HUES6 (cell line): ENCODE results near the gene OSBP2.

Source experiments
- H3K27ac ChIP-seq: 2 replicates; pipeline ENCODE4 v1.7.0; 2013; ENCODE audit warnings: low read depth, mild to moderate bottlenecking, low read length, inconsistent platforms
- H3K27me3 ChIP-seq: 2 replicates; pipeline ENCODE4 v1.6.1; 2013; ENCODE audit warnings: low read length; ENCODE audit not compliant: control insufficient read depth, insufficient read depth
- H3K36me3 ChIP-seq: 2 replicates; pipeline ENCODE4 v1.6.1; 2013; ENCODE audit warnings: low read length; ENCODE audit not compliant: control insufficient read depth, insufficient read depth
- H3K4me1 ChIP-seq: 2 replicates; pipeline ENCODE4 v1.6.1; 2013; ENCODE audit warnings: low read length; ENCODE audit not compliant: control insufficient read depth, insufficient read depth
- H3K4me3 ChIP-seq: 2 replicates; pipeline ENCODE4 v1.5.1; 2013; ENCODE audit warnings: low read depth, low read length
- H3K9ac ChIP-seq: one replicate; pipeline ENCODE4 v1.6.1; 2013; ENCODE audit warnings: mild to moderate bottlenecking, low read length
- H3K9me3 ChIP-seq: 2 replicates; pipeline ENCODE4 v1.6.1; 2013; ENCODE audit warnings: low read depth, low read length; ENCODE audit not compliant: control insufficient read depth, insufficient read depth

Gene OSBP2

DNA sequence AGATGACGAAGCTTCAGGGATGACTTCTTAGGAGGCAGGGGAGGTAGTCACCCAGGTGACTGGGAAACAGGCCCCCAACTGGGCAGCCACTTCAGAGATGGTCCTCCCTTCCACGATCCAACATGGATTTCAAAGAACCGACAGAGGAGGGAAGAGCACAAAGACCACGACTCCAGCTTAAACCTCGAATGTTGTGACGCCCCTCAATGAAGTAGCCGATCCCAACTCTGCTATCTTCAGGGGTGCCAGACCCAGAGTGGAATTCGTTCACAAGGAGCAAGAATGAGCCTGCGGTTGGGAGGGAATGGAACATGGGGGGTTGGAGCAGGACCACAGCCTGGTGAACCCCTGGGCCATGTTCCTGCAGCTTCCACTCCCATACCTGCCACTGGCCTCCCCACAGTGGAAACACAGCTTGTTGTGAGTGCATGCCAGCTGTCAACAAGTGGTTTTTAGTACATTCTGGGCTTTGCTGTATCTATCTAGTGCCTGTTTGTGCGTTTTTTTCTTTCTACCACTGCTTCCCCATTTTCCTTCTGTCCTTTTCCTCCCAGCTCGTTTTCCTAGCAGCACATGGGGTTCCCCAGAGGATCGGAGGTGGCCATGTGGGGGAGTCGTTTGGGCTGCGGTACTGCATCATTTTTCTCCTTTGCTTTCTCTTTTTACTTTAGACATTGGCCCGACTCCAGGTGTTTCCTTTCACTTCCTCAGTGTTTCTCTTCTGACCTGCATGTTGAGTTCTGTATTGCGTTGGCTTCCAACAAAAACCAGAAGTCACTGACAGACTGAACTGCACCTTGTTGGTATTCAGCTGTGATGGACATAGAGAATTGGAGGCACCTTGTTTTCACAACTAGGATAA lies 208.1 kb downstream of the OSBP2 start:
- Histone ChIP-seq H3K9ac (no peak overlapping the region), H3K27me3 (no peaks in the 10 kb centered on the region), H3K4me3 (no peak overlapping the region), H3K4me1 (no peaks in the 10 kb centered on the region), H3K36me3 (peaks cover 37% of the 10 kb centered on the region), H3K9me3 (no peaks in the 10 kb centered on the region), H3K27ac (no peak overlapping the region)

DNA sequence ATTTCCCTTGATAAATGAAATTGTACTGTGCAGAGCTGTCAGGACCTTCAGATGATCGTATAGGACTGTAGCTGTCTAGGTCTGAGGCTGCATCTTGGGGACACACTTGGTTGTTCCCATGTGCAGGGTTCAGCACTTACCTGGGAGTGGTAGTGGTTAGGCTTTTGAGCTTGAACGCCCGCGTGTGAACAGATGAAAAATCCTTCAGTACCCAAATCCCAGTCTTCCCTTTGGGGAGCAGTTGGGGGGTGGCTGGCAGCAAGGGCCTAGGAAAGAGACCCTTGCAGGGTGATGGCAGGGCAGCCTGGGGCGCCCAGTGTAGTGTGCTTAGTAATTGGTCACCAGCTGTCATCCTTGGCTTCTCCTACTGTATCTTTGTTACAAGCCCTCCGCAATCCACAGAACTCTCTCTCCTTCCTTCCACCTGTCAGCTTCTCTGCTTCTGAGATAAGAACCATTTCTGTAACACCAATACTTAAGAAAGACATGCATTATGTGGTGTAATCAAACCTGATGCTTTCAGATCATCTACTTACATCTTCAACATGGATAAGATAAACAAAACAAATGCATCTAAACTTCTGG lies 209.3 kb downstream of the OSBP2 start:
- no peak overlapping the region for H3K27ac ChIP-seq
- H3K36me3 ChIP-seq = peaks cover 46% of the 10 kb centered on the region
- H3K9ac ChIP-seq = no peak overlapping the region
- H3K4me1 ChIP-seq = no peaks in the 10 kb centered on the region
- no peaks in the 10 kb centered on the region for H3K27me3 ChIP-seq
- H3K9me3 ChIP-seq = no peaks in the 10 kb centered on the region
- no peak overlapping the region for H3K4me3 ChIP-seq

DNA sequence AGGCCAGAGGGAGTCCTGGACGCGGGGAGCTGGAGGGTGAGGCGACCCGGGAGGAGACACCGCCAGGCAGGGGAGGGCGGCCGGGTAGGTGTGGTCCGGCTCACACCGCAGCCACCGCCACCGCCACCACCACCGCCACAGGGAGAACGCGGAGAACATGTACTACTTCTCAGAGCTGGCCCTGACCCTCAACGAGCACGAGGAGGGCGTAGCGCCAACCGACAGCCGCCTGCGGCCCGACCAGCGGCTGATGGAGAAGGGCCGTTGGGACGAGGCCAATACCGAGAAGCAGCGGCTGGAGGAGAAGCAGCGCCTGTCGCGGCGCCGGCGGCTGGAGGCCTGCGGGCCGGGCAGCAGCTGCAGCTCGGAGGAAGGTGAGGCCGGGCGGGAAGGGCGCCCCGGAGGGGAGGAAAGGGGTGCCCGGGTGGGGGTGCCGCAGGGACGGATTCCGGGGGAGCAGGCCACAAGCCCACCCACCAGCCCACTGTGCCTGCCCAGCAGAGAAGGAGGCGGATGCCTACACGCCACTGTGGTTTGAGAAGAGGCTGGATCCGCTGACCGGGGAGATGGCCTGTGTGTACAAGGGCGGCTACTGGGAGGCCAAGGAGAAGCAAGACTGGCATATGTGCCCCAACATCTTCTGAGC lies 211.1 kb downstream of the OSBP2 start:
- Histone ChIP-seq H3K9me3 (no peaks in the 10 kb centered on the region), H3K36me3 (peaks cover 48% of the 10 kb centered on the region), H3K9ac (no peak overlapping the region), H3K4me3 (no peak overlapping the region), H3K27me3 (no peaks in the 10 kb centered on the region), H3K4me1 (no peaks in the 10 kb centered on the region), H3K27ac (no peak overlapping the region)

DNA sequence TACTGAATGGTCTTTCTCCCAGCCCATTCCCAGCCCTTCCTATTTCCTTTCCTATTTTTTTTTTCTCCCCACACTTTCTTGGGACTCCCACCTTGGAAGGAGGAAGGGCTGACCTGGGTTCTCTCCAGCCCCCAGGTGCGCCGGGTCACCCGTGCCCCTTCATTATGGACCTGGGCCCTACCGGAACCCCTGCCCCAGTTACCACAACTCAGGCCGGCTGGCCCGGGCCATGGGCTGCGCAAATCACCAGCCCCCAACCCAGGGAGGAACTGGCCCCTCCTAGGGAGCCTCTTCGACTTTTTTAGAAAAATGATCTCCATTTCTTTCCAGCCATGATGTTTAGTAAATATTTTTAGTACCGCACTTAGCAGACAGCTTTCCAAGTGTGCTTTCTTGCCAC lies 211.7 kb downstream of the OSBP2 start:
- Histone ChIP-seq H3K9ac (no peak overlapping the region), H3K4me3 (no peak overlapping the region), H3K27me3 (no peaks in the 10 kb centered on the region), H3K27ac (no peak overlapping the region), H3K9me3 (no peaks in the 10 kb centered on the region), H3K36me3 (peaks cover 48% of the 10 kb centered on the region), H3K4me1 (no peaks in the 10 kb centered on the region)

DNA sequence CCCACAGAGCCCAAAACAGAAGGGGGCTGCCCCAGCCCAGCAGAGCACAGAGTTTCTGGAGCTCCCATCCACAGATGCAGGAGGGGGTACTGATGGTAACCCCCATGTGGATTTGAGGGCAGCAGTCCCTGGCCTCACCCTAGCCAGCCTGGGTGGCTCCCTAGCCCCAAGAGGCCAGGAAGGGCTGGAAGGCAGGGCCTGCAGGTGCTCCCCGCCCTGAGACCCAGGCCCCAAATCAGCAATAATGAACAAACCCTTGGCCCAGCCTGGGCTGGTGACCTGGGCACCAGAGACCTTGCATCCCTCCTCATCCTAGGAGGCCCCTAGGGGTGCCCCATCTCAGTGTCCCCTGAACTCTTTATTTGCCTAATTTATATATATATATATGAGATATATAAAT lies 212.3 kb downstream of the OSBP2 start:
- Histone ChIP-seq H3K36me3 (peaks cover 48% of the 10 kb centered on the region), H3K9me3 (no peaks in the 10 kb centered on the region)

DNA sequence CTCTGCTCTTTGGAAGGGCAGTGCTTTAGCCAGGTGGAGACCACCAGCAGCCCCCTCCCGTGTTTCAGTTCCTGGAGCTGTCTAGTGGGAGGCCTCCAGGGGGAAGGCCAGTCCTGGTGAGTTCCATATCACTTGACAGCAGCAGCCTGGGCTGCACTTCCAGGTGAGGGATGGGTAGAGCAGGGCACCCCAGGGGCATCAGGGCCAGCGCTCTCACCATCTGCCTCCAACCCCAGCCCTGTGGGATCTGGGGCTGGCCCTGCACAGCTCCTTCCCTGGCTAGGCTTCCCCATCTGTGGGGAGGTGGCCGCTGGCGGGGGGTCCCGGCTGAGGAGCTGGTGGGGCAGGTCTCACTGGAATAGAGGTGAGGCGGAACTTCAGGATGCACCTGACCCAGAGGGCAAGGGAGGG lies 213.4 kb downstream of the OSBP2 start:
- Histone ChIP-seq H3K4me3 (no peak overlapping the region), H3K27ac (no peak overlapping the region), H3K4me1 (no peaks in the 10 kb centered on the region), H3K27me3 (no peaks in the 10 kb centered on the region), H3K36me3 (peaks cover 41% of the 10 kb centered on the region), H3K9ac (no peak overlapping the region), H3K9me3 (no peaks in the 10 kb centered on the region)

More for the DNA sequence above, 212.3 kb downstream of the OSBP2 start:
- H3K27me3 ChIP-seq = no peaks in the 10 kb centered on the region
- H3K4me3 ChIP-seq = no peak overlapping the region
- no peak overlapping the region for H3K27ac ChIP-seq
- H3K4me1 ChIP-seq = no peaks in the 10 kb centered on the region
- no peak overlapping the region for H3K9ac ChIP-seq

DNA sequence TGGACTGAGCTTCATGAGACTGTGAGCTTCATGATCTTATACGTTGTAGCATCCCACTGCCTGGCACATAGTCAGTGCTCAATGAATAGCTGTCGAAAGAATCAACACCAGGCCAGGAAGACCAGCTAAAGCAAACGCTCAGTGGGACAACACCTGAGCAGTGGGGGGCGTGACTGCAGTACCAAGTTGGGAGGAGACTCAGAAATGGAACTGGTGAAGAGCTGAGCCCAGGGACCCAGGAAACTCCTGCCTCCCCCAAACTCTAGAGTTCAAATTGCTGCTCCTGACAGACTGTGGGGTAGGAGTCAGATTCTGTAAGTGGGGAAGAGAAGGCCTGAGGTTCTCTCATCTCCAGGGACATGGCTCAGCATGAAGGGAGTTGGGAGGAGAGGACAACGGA lies 214.6 kb downstream of the OSBP2 start:
- Histone ChIP-seq H3K36me3 (peaks cover 28% of the 10 kb centered on the region), H3K9me3 (no peaks in the 10 kb centered on the region), H3K4me3 (no peak overlapping the region), H3K4me1 (no peaks in the 10 kb centered on the region), H3K27ac (no peak overlapping the region), H3K27me3 (no peaks in the 10 kb centered on the region), H3K9ac (no peak overlapping the region)

DNA sequence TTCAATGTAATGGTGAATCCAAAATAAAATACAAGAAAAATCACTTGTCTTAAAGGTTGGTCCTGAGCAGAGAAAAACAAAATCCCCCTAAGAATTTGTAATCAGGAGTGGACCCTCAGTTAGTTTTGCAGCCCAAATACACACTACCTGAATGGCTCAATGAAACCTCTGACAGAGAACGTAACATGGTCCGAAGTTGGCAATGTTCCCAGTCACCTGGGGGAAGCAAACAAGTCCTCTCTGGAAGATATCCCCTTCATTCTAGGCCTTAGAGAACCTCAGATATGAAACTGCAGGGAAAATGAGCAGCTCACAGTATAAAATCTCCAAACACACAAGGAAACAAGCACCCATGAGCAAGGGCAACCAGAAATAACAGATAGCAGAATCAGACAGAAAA lies 215.7 kb downstream of the OSBP2 start:
- peaks cover 28% of the 10 kb centered on the region for H3K36me3 ChIP-seq
- no peak overlapping the region for H3K9ac ChIP-seq
- no peaks in the 10 kb centered on the region for H3K27me3 ChIP-seq
- no peak overlapping the region for H3K27ac ChIP-seq
- H3K4me3 ChIP-seq = no peak overlapping the region
- H3K9me3 ChIP-seq = no peaks in the 10 kb centered on the region
- no peaks in the 10 kb centered on the region for H3K4me1 ChIP-seq

DNA sequence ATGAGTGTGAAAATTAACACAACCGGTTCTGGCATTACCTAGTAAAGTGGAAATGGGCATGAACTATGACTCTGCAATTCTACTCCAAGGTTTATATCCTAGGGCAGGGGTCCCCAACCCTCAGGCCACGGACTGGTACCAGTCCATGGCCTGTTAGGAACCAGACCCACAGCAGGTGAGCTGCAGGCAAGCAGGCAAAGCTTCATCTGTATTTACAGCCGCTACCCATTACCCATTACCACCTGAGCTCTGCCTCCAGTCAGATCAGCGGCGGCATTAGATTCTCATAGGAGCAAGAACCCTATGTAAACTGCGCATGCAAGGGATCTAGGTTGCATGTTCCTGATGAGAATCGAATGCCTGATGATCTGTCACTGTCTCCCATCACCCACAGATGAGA lies 224.1 kb downstream of the OSBP2 start:
- H3K27me3 ChIP-seq = no peaks in the 10 kb centered on the region
- no peak overlapping the region for H3K4me3 ChIP-seq
- no peak overlapping the region for H3K9ac ChIP-seq
- no peaks in the 10 kb centered on the region for H3K4me1 ChIP-seq
- no peak overlapping the region for H3K27ac ChIP-seq
- H3K9me3 ChIP-seq = peaks cover 3% of the 10 kb centered on the region; the same call in 1 of the 2 replicates
- H3K36me3 ChIP-seq = peaks cover 9% of the 10 kb centered on the region

DNA sequence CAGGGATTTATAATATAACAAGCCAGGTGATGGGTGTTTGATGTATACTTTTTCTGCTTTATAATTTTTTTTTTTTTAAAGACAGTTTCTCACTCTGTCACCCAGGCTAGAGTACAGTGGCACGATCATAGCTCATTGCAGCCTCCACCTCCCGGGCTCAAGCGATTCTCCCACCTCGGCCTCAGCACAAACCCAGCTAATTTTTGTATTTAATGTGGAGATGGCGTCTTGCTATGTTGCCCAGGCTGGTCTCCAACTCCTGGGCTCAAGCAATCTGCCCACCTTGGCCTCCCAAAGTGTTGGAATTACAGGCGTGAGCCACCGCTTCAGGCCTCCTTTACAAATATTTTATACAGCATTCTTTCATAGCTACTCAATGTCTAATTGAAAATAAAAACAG lies 225.3 kb downstream of the OSBP2 start:
- Histone ChIP-seq H3K9ac (no peak overlapping the region), H3K4me1 (no peaks in the 10 kb centered on the region), H3K9me3 (peaks cover 3% of the 10 kb centered on the region; the same call in 1 of the 2 replicates), H3K27ac (no peak overlapping the region), H3K4me3 (no peak overlapping the region), H3K27me3 (no peaks in the 10 kb centered on the region), H3K36me3 (peaks cover 20% of the 10 kb centered on the region)

DNA sequence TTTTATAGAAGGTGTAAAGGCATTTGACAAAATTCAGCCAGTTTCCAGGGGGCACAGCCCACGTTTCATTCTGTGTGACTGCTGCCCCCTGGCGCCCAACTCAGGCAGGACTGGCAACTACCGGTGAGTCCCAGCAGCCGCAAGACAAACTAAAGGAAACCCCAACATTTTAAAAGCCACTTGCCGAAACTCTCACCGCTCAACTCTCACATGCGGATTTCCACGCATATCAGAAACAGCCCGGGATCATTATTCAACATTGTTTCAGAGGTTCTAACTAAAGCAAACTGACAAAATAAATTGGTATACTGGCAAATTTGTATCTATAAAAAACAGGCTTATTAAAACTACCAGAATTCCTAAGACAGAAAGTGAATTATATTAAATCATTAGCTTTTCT lies 225.7 kb downstream of the OSBP2 start:
- Histone ChIP-seq H3K9me3 (peaks cover 3% of the 10 kb centered on the region; the same call in 1 of the 2 replicates), H3K9ac (no peak overlapping the region), H3K27me3 (no peaks in the 10 kb centered on the region), H3K27ac (no peak overlapping the region), H3K36me3 (peaks cover 24% of the 10 kb centered on the region), H3K4me3 (no peak overlapping the region), H3K4me1 (no peaks in the 10 kb centered on the region)
